Right atrium auricular region (tissue), 2 donors: ENCODE results near the gene DDIAS. TPM values are rescaled to one million over a fixed set of nuclear protein-coding genes. Genes with fewer than 3 reads are reported as not detected.

Experiments used
- DNase-seq: peaks from one replicate; pipeline ENCODE4 v3.0.0-alpha.2; 2019; ENCODE audit warnings: low spot score
- H3K27ac ChIP-seq, 2 donors: fragments of 200-600 bp; sonication (generic); 1 replicate in 1 of 2; 2 replicates in 1 of 2; pipeline ENCODE4 v1.5.1; 2016 to 2019
- H3K27me3 ChIP-seq, 2 donors: fragments of 200-600 bp; sonication (generic); one replicate each; pipeline versions ENCODE4 v1.5.1 to v1.6.0; 2017 to 2019
- H3K36me3 ChIP-seq: fragments of 200-600 bp; sonication (generic); one replicate; pipeline ENCODE4 v1.5.1; 2016
- H3K4me1 ChIP-seq, 2 donors: fragments of 200-600 bp; sonication (generic); one replicate each; pipeline versions ENCODE4 v1.5.1 to v1.6.0; 2017 to 2019
- H3K4me3 ChIP-seq, 2 donors: fragments of 200-600 bp; sonication (generic); 1 replicate in 1 of 2; 2 replicates in 1 of 2; pipeline ENCODE4 v1.5.1; 2017 to 2019; ENCODE audit warnings: mild to moderate bottlenecking in 1 of 2, moderate library complexity in 1 of 2
- H3K9me3 ChIP-seq, 2 donors: fragments of 200-600 bp; sonication (generic); one replicate each; pipeline ENCODE4 v1.5.1; 2019
- CTCF ChIP-seq, 2 donors: fragments of 200-600 bp; sonication (generic); IDR thresholded peaks; one replicate each; pipeline ENCODE4 v1.5.1; 2019; ENCODE audit warnings: antibody characterized with exemption in 2 of 2
- total RNA-seq, 2 donors: library from RNA; depleted of rRNA; stranded (reverse); fragments of >200 nt; gene quantifications; one replicate each; pipeline ENCODE4 v1.1.0, GENCODE V29; 2016

The DDIAS gene
- total RNA-seq, 2 donors from 2014 or later = 0.55 to 2.0 TPM

- Histone ChIP-seq H3K36me3 (no peaks in the 10 kb centered on the region), H3K27ac (no peak overlapping the region), H3K4me1 (peaks cover 0 to 25% of the 10 kb centered on the region in 2 donors), H3K4me3 (no peak overlapping the region), H3K27me3 (no peaks in the 10 kb centered on the region), H3K9me3 (no peaks in the 10 kb centered on the region)
- TF ChIP-seq CTCF (IDR thresholded peaks at IDR 0.05) = no peak
- no peak for DNase-seq
Measured at GRCh38 chr11:82892611-82893169, 8.8 kb upstream of the DDIAS start.

GRCh38 chr11:82895437-82896091, 6.0 kb upstream of the DDIAS start:
- H3K36me3 ChIP-seq = no peaks in the 10 kb centered on the region
- H3K9me3 ChIP-seq = no peaks in the 10 kb centered on the region
- no peak overlapping the region for H3K27ac ChIP-seq
- no peaks in the 10 kb centered on the region for H3K27me3 ChIP-seq
- peaks cover 0 to 29% of the 10 kb centered on the region in 2 donors for H3K4me1 ChIP-seq
- no peak for DNase-seq
- no peak for TF ChIP-seq CTCF (IDR thresholded peaks at IDR 0.05)
- no peak overlapping the region for H3K4me3 ChIP-seq

- no peak for DNase-seq
- Histone ChIP-seq H3K27ac (no peak overlapping the region), H3K4me3 (no peak overlapping the region), H3K4me1 (peaks cover 0 to 26% of the 10 kb centered on the region in 2 donors), H3K27me3 (no peaks in the 10 kb centered on the region), H3K9me3 (no peaks in the 10 kb centered on the region), H3K36me3 (no peaks in the 10 kb centered on the region)
- no peak for TF ChIP-seq CTCF (IDR thresholded peaks at IDR 0.05)
Measured at GRCh38 chr11:82896183-82896582, 5.4 kb upstream of the DDIAS start.

- Histone ChIP-seq H3K27me3 (no peaks in the 10 kb centered on the region), H3K27ac (no peak overlapping the region), H3K36me3 (no peaks in the 10 kb centered on the region), H3K9me3 (no peaks in the 10 kb centered on the region), H3K4me3 (no peak overlapping the region), H3K4me1 (peaks cover 0 to 30% of the 10 kb centered on the region in 2 donors)
- DNase-seq = no peak
- TF ChIP-seq CTCF (IDR thresholded peaks at IDR 0.05) = no peak
Measured at GRCh38 chr11:82898241-82898640, 3.3 kb upstream of the DDIAS start.

GRCh38 chr11:82899186-82899820, 2.2 kb upstream of the DDIAS start:
- H3K4me1 ChIP-seq = peaks cover 0 to 30% of the 10 kb centered on the region in 2 donors
- no peaks in the 10 kb centered on the region for H3K27me3 ChIP-seq
- H3K4me3 ChIP-seq = peak overlapping the region; percentile 72 to 79
- no peaks in the 10 kb centered on the region for H3K36me3 ChIP-seq
- DNase-seq = no peak
- no peak for TF ChIP-seq CTCF (IDR thresholded peaks at IDR 0.05)
- peak overlapping the region; percentile 92 to 95 for H3K27ac ChIP-seq
- no peaks in the 10 kb centered on the region for H3K9me3 ChIP-seq
